C4-2B (cell line): ENCODE data around the gene OR4M1.

Source experiments
- ZFX ChIP-seq: fragments of 450-650 bp; IDR thresholded peaks from 2 replicates; pipeline ENCODE4 v1.6.1; 2017
- TF ChIP-seq, protein P1 (sequence below): fragments of 450-650 bp; conservative IDR thresholded peaks from 2 replicates; pipeline ENCODE4 v1.5.1; 2017; ENCODE audit warnings: mild to moderate bottlenecking

DNA sequence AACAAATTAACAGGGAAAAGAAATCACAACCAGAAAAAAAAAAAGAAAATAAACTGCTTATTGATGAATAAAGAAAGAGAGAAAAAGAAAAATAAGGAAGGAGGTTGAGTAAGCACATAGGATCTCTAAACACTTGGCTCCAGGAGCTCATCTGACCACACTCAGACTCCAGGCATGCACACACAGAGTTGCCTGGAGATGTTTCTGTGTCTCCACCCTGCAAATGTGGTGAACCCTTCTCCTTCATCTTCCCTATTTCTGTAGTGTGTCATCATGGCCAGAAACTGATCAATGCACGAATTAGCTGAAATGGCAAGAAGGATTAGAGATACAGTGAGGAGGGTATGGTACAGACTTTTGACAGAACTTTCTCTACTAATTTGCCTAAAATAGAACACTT is 50.5 kb downstream of the OR4M1 start:
- TF ChIP-seq, protein P1, sequence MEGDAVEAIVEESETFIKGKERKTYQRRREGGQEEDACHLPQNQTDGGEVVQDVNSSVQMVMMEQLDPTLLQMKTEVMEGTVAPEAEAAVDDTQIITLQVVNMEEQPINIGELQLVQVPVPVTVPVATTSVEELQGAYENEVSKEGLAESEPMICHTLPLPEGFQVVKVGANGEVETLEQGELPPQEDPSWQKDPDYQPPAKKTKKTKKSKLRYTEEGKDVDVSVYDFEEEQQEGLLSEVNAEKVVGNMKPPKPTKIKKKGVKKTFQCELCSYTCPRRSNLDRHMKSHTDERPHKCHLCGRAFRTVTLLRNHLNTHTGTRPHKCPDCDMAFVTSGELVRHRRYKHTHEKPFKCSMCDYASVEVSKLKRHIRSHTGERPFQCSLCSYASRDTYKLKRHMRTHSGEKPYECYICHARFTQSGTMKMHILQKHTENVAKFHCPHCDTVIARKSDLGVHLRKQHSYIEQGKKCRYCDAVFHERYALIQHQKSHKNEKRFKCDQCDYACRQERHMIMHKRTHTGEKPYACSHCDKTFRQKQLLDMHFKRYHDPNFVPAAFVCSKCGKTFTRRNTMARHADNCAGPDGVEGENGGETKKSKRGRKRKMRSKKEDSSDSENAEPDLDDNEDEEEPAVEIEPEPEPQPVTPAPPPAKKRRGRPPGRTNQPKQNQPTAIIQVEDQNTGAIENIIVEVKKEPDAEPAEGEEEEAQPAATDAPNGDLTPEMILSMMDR: no peak
- no peak for TF ChIP-seq ZFX
